GM21515 (cell line): ENCODE data around the gene OR4D2.
"Not testable (repeated sequence)": the region's sequence is repeated elsewhere in the genome, so short reads cannot be mapped to it uniquely, and the experiment has no call there.

ENCODE experiments used
- ATAC-seq: cut with Tn5 transposase; IDR thresholded peaks from one replicate; pipeline ENCODE4 v1.9.1; 2021; ENCODE audit not compliant: unreplicated experiment

OR4D2 gene

GRCh38 chr17:58166682-58167081, at the start of gene OR4D2:
TSS of gene OR4D2 (plus strand) at chr17:58166982. CDS start at chr17:58169656, 2,674 bp downstream.
- no peak for ATAC-seq

GRCh38 chr17:58117382-58117781, 49.4 kb upstream of the OR4D2 start:
- ATAC-seq: no peak

DNA sequence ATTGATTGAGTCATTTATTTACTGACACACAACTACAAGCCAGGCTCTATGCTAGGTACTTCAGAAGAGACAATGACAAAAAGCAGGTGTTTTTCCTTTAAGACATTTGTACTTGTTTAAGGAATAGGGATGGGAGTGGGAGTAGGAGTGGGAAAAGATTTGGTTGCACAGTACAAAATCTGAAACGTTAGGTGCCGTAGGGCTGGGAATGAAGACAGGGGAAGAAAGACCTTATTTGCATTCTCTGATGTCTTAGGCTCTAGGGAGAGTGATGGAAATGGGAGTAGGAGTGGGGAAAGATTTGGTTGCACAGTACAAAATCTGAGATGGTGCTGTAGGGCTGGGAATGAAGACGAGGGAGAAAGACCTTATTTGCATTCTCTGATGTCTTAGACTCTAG, 47.3 kb upstream of the OR4D2 start:
- no peak for ATAC-seq

GRCh38 chr17:58120195-58120822, 46.5 kb upstream of the OR4D2 start:
- no peak for ATAC-seq

DNA sequence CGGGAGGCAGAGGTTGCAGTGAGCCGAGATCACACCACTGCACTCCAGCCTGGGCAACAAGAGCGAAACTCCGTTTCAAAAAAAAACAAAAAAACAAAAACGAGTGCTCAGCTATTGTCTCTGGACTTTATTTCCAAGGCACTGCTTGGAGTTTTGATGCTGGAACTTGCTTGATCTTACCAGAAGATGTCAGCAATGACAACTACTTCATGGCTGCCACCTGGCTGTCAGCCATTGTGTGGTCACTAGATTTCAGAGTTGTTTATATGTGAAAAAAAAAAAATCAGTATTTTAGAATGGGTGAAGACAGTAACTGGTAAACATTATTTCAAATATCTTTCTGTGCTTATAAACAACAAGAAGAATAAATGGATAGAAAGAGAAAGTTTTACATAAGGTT, 44.9 kb upstream of the OR4D2 start:
- no peak for ATAC-seq

- no peak for ATAC-seq
Observed at GRCh38 chr17:58127846-58128245, 38.9 kb upstream of the OR4D2 start.

GRCh38 chr17:58132697-58133096, 34.1 kb upstream of the OR4D2 start:
- not testable (repeated sequence) for ATAC-seq

GRCh38 chr17:58136669-58137279, 30.0 kb upstream of the OR4D2 start:
- no peak for ATAC-seq

GRCh38 chr17:58141505-58141904, 25.3 kb upstream of the OR4D2 start:
- no peak for ATAC-seq

DNA sequence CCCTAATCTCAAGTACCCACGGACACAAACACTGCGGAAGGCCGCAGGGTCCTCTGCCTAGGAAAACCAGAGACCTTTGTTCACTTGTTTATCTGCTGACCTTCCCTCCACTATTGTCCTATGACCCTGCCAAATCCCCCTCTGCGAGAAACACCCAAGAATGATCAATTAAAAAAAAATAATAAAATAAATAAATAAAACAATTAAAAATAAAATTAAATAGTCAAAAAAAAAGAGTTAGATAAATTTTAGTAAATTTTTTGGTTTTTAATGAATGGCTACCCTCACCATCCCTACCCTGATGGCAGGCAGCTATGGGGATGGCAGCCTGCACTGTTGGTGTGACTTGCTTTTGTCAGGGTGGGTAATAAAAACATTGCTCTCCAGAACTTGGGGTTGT, 23.4 kb upstream of the OR4D2 start:
- not testable (repeated sequence) for ATAC-seq

DNA sequence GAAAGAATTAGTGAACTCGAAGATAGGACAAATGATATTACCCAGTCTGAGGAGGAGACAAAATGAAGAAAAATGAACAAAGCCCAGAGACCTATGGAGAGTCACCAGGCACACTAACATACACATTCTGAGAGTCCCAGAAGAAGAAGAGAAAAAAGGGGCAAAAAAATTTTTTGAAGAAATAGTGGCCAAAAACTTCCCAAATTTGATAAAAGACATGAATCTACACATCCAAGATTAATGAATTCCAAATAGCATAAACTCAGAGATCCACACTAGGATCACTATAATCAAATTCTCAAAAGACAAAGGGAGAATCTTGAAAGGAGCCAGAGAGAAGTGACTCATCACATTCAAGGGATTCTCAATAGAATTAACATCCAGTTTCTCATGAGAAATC, 22.0 kb upstream of the OR4D2 start:
- ATAC-seq: no peak

GRCh38 chr17:58147930-58148434, 18.8 kb upstream of the OR4D2 start, which contains the start of gene OR4D1:
TSS of gene OR4D1 (plus strand) at chr17:58148384. CDS start at chr17:58155154, 6,770 bp downstream.
- no peak for ATAC-seq

DNA sequence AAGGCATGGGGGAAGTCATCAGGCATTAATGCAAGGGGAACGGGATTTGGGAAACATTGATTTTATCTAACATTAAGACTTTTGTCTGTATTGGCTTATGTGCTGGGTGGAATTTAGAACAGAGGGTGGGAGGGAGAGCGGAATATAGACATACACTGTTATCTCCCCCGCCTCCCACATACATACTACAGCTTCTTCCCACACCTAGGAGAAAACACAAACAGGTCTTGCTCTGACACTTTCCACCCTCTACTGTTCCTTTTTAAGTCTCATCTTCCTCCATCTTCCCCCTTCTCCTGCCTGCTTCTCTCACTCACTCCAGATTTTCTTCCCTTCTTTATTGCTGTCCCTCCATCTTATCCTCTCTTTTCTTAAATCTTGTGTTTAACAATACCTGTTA, 18.2 kb upstream of the OR4D2 start:
- no peak for ATAC-seq

GRCh38 chr17:58150394-58150793, 16.4 kb upstream of the OR4D2 start:
- no peak for ATAC-seq

DNA sequence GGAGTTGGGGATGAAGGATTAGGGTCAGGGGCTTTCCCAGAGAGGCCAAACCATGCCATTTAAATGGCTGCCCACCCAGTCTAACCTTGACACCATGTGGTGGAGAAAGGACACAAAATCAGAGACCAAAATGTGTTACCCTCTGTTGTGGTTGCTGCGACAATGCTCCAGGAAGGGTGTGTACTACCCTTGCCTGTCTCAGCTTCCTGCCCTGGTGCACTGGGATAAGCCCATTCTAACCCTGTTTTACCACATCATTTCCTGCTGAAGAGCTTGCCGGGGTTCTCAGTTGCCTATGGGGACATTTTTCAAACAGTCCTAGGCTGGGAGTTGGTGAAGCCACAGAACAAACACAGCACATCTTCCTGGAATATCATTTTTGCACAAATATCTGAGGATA, 13.7 kb upstream of the OR4D2 start:
- ATAC-seq: no peak

- no peak for ATAC-seq
Observed at GRCh38 chr17:58153671-58154070, 13.1 kb upstream of the OR4D2 start.

DNA sequence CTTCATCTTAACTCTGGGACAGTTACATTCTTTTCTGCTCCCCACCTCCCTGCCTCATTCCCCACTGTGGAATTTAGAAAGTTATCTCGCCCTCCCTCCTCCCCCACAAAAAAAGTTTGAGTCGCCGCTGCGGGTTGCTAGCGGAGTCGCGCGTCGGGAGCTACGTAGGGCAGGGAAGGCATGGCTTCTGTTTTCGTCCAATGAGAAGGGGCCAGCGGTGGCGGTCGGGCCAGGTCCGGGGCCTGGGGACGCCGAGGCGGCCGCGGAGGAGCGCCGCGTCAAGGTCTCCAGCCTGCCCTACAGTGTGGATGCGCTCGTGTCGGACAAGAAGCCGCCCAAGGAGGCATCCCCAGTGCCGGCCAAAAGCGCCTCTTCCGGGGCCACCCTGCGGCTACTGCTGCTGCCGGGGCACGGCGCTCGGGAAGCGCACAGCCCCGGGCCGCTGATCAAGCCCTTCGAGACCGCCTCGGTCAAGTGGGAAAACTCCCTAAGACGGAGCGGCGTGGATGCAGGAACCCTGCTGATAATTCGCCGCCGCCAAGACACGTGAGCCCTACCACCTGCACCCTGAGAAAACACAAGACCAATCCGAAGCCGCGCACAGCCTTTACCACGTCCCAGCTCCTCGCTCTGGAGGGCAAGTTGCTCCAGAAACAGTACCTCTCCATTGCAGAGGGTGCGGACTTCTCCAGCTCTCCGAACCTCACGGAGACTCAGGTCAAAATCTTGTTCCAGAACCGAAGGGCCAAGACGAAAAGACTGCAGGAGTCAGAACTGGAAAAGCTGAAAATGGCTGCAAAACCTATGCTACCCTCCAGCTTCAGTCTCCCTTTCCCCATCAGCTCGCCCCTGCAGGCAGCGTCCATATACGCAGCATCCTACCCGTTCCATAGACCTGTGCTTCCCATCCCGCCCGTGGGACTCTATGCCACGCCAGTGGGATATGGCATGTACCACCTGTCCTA, 9.7 kb upstream of the OR4D2 start:
- no peak for ATAC-seq

DNA sequence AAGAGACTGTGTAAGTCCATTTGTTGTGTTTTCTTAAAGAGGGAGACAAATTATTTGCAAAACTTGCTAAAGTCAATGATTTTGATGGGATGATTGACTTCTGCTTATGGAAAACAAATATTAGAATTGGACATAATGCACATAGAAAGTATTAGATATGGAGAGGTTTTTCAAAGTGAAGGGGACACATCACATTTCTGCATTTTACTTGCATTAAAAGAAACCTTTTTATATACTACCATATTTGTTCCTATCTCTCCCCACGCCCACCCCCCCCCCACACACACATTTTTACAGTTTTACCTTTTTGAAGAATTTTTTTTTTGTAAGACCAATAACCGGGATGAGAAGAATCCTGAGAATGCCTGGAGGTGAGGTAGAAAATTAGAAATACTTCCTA, 8.6 kb upstream of the OR4D2 start:
- ATAC-seq: no peak

- no peak for ATAC-seq
Observed at GRCh38 chr17:58161566-58161965, 5.2 kb upstream of the OR4D2 start.

- ATAC-seq: no peak
Observed at GRCh38 chr17:58165981-58166380, 801 bp upstream of the OR4D2 start.

GRCh38 chr17:58170622-58171021, 3.8 kb downstream of the OR4D2 start:
- ATAC-seq: no peak
